ENCODE measurements around the gene RUSC1.
"Not testable (repeated sequence)": the region's sequence is repeated elsewhere in the genome, so short reads cannot be mapped to it uniquely, and the experiment has no call there.

RUSC1 gene

GRCh38 chr1:155324717-155325602 lies 4.3 kb downstream of the RUSC1 start:
- DNase-seq, result no peak

GRCh38 chr1:155325603-155325893 lies 4.9 kb downstream of the RUSC1 start:
- DNase-seq, result no peak

GRCh38 chr1:155326020-155326526 lies 5.4 kb downstream of the RUSC1 start:
- no peak for DNase-seq

GRCh38 chr1:155326631-155327037 lies 5.9 kb downstream of the RUSC1 start:
- DNase-seq, result no peak

GRCh38 chr1:155327981-155328380 lies 7.3 kb downstream of the RUSC1 start:
- DNase-seq, result no peak

GRCh38 chr1:155328856-155329255 lies 8.2 kb downstream of the RUSC1 start:
- DNase-seq, result not testable (repeated sequence)

GRCh38 chr1:155329980-155330598 lies 9.4 kb downstream of the RUSC1 start:
- no peak for DNase-seq

GRCh38 chr1:155334962-155335361 lies 14.3 kb downstream of the RUSC1 start:
- no peak for DNase-seq

GRCh38 chr1:155339515-155340097 lies 18.9 kb downstream of the RUSC1 start:
- DNase-seq, result no peak

- no peak for DNase-seq
These were observed 22.1 kb downstream of the RUSC1 start for GRCh38 chr1:155342842-155343241.

GRCh38 chr1:155352631-155353030 lies 31.9 kb downstream of the RUSC1 start:
- no peak for DNase-seq

- no peak for DNase-seq
These were observed 39.4 kb downstream of the RUSC1 start for GRCh38 chr1:155360051-155360450.

- DNase-seq, result no peak
These were observed 58.5 kb downstream of the RUSC1 start for GRCh38 chr1:155379180-155379579.

- no peak for DNase-seq
These were observed 59.0 kb downstream of the RUSC1 start for GRCh38 chr1:155379631-155380090.
